GM21576 (cell line): ENCODE measurements around the gene OR5D16.
"Not testable (repeated sequence)": the region's sequence is repeated elsewhere in the genome, so short reads cannot be mapped to it uniquely, and the experiment has no call there.

Experiments used
- ATAC-seq: cut with Tn5 transposase; IDR thresholded peaks from one replicate; pipeline ENCODE4 v1.9.1; 2021; ENCODE audit warnings: mild to moderate bottlenecking, moderate library complexity; ENCODE audit not compliant: unreplicated experiment

The OR5D16 gene

GRCh38 chr11:55838452-55838851 is at the start of gene OR5D16:
Gene OR5D16, plus strand, starts transcription at chr11:55838752. Its CDS starts 0 bp downstream, at chr11:55838752.
- no peak for ATAC-seq

- ATAC-seq = no peak
Observed at GRCh38 chr11:55791606-55792005, 46.9 kb upstream of the OR5D16 start.

GRCh38 chr11:55793321-55793720 is 45.2 kb upstream of the OR5D16 start:
- ATAC-seq = no peak

- no peak for ATAC-seq
Observed at GRCh38 chr11:55795256-55795655, 43.3 kb upstream of the OR5D16 start, which contains the start of gene OR5D14. Gene OR5D14, plus strand, starts transcription at chr11:55795556. Its CDS starts 0 bp downstream, at chr11:55795556.

GRCh38 chr11:55806248-55806647 is 32.3 kb upstream of the OR5D16 start:
- no peak for ATAC-seq

GRCh38 chr11:55811067-55811466 is 27.5 kb upstream of the OR5D16 start, which contains the start of gene OR5L1:
Gene OR5L1, plus strand, starts transcription at chr11:55811367. Its CDS starts 100 bp downstream, at chr11:55811467.
- no peak for ATAC-seq

- ATAC-seq = no peak
Observed at GRCh38 chr11:55819330-55819729, 19.2 kb upstream of the OR5D16 start, which contains the start of gene OR5D18. Gene OR5D18, plus strand, starts transcription at chr11:55819630. Its CDS starts 0 bp downstream, at chr11:55819630.

- ATAC-seq = no peak
Observed at GRCh38 chr11:55826919-55827318, 11.6 kb upstream of the OR5D16 start, which contains the start of gene OR5L2. Gene OR5L2, plus strand, starts transcription at chr11:55827219. Its CDS starts 0 bp downstream, at chr11:55827219.

- ATAC-seq = no peak
Observed at GRCh38 chr11:55847453-55847852, 8.9 kb downstream of the OR5D16 start.

- ATAC-seq = no peak
Observed at GRCh38 chr11:55849037-55849436, 10.5 kb downstream of the OR5D16 start.

GRCh38 chr11:55852141-55852540 is 13.6 kb downstream of the OR5D16 start:
- no peak for ATAC-seq

GRCh38 chr11:55854704-55855103 is 16.2 kb downstream of the OR5D16 start:
- ATAC-seq = no peak

GRCh38 chr11:55867354-55867753 is 28.8 kb downstream of the OR5D16 start:
- not testable (repeated sequence) for ATAC-seq

GRCh38 chr11:55872731-55873130 is 34.2 kb downstream of the OR5D16 start:
- not testable (repeated sequence) for ATAC-seq

- ATAC-seq = not testable (repeated sequence)
Observed at GRCh38 chr11:55873146-55873545, 34.6 kb downstream of the OR5D16 start.

GRCh38 chr11:55882997-55883396 is 44.4 kb downstream of the OR5D16 start, which contains the start of gene TRIM51:
Gene TRIM51, plus strand, starts transcription at chr11:55883297. Its CDS starts 2,132 bp downstream, at chr11:55885429.
- ATAC-seq = not testable (repeated sequence)

- ATAC-seq = not testable (repeated sequence)
Observed at GRCh38 chr11:55884995-55885394, 46.4 kb downstream of the OR5D16 start.

GRCh38 chr11:55885481-55885880 is 46.9 kb downstream of the OR5D16 start:
- ATAC-seq = not testable (repeated sequence)
